IgD-negative memory B cell (primary cell): ENCODE data around the gene SDE2. TPM values are rescaled to one million over a fixed set of nuclear protein-coding genes. Genes with fewer than 3 reads are reported as not detected.
"Not testable (repeated sequence)": the region's sequence is repeated elsewhere in the genome, so short reads cannot be mapped to it uniquely, and the experiment has no call there.

Source experiments
- H3K27ac Mint-ChIP-seq, 3 donors: one replicate each; pipeline ENCODE4 v1.8.0; 2020 to 2022; ENCODE audit warnings: mild to moderate bottlenecking in 3 of 3, mixed read lengths in 3 of 3, moderate library complexity in 1 of 3
- H3K27me3 Mint-ChIP-seq: one replicate; pipeline ENCODE4 v1.8.0; 2021; ENCODE audit warnings: mixed read lengths
- H3K36me3 Mint-ChIP-seq: one replicate; pipeline ENCODE4 v1.8.0; 2020; ENCODE audit warnings: mild to moderate bottlenecking, mixed read lengths
- H3K4me1 Mint-ChIP-seq, 3 donors: one replicate each; pipeline ENCODE4 v1.8.0; 2020 to 2022; ENCODE audit warnings: mixed read lengths in 3 of 3, mild to moderate bottlenecking in 1 of 3
- H3K4me3 Mint-ChIP-seq, 4 donors: one replicate each; pipeline ENCODE4 v1.8.0; 2020 to 2022; ENCODE audit warnings: mild to moderate bottlenecking in 4 of 4, mixed read lengths in 4 of 4, moderate library complexity in 3 of 4
- H3K9me3 Mint-ChIP-seq, 3 donors: one replicate each; pipeline ENCODE4 v1.8.0; 2020 to 2021; ENCODE audit warnings: mixed read lengths in 3 of 3, mild to moderate bottlenecking in 1 of 3
- polyA plus RNA-seq: library from polyadenylated mRNA; unstranded; fragments of 300-500 nt; fragmentation: Illumina TruSeq; gene quantifications from one replicate; pipeline ENCODE4 v1.2.3, GENCODE V29; 2021

Gene SDE2
- polyA plus RNA-seq, 1 donor from 2014 or later: 9.2 TPM

DNA sequence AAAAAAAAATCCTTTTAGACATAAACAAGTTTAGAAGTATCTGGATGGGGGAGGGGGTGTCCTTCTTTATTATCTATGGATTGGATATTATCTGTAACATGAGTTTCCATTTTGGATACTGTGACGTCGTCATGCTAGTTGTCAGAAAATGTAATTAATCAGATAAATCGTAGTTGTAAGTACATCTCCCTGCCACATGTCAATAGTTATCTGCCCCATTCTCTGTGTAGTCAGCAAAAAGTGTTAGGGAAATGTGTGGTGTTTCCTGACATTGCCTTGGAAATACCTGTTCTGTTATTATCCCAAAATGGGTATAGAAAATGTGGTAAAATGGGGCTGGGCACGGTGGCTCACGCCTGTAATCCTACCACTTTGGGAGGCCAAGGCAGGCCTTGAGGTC is 24.6 kb upstream of the SDE2 start:
- H3K9me3 Mint-ChIP-seq: no peaks in the 10 kb centered on the region
- no peak overlapping the region for H3K27ac Mint-ChIP-seq
- peaks cover 3% of the 10 kb centered on the region for H3K36me3 Mint-ChIP-seq
- no peak overlapping the region for H3K4me3 Mint-ChIP-seq
- H3K27me3 Mint-ChIP-seq: no peaks in the 10 kb centered on the region
- H3K4me1 Mint-ChIP-seq: peaks cover under 1 to 9% (median 2%) of the 10 kb centered on the region in 3 donors

- Mint-ChIP-seq H3K27ac (no peak overlapping the region), H3K4me1 (peaks cover 0 to 1% (median under 1%) of the 10 kb centered on the region in 3 donors), H3K4me3 (no peak overlapping the region), H3K36me3 (peaks cover 3% of the 10 kb centered on the region), H3K27me3 (no peaks in the 10 kb centered on the region), H3K9me3 (no peaks in the 10 kb centered on the region)
Measured at GRCh38 chr1:226021801-226022200, 22.7 kb upstream of the SDE2 start.

- Mint-ChIP-seq H3K27me3 (no peaks in the 10 kb centered on the region), H3K36me3 (peaks cover 3% of the 10 kb centered on the region), H3K4me3 (no peak overlapping the region), H3K27ac (no peak overlapping the region), H3K9me3 (no peaks in the 10 kb centered on the region), H3K4me1 (peaks cover 0 to 1% (median 0%) of the 10 kb centered on the region in 3 donors)
Measured at GRCh38 chr1:226021401-226021800, 22.3 kb upstream of the SDE2 start.

GRCh38 chr1:226019572-226019971 is 20.4 kb upstream of the SDE2 start:
- no peak overlapping the region for H3K4me3 Mint-ChIP-seq
- H3K9me3 Mint-ChIP-seq: no peaks in the 10 kb centered on the region
- H3K27me3 Mint-ChIP-seq: no peaks in the 10 kb centered on the region
- H3K4me1 Mint-ChIP-seq: peaks cover 0 to 4% (median 0%) of the 10 kb centered on the region in 3 donors
- H3K27ac Mint-ChIP-seq: peak overlapping the region in 1 of 3 donors; percentile 14
- H3K36me3 Mint-ChIP-seq: peaks cover 3% of the 10 kb centered on the region

DNA sequence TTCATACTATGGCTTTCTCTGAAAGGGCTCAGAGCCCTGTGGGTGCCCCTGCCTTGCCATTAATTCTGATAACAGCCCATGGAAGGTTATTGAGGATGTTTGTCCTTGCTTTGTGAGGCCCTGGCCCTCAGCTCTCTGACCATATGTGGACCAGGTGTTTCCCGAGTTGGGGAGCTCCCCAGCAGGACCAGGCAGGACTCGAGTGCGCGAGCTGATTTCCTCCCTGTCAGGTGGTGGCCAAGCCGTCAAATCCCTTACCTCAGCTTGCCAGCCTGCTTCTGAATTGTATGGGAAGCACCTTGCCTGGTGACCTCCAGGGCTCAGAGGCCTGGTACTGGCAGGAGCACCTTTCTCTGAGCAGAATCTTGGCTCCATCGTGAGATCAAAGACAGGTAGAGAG is 17.9 kb upstream of the SDE2 start:
- Mint-ChIP-seq H3K36me3 (peaks cover 3% of the 10 kb centered on the region), H3K27me3 (no peaks in the 10 kb centered on the region), H3K27ac (no peak overlapping the region), H3K4me1 (peaks cover 0 to 4% (median 2%) of the 10 kb centered on the region in 3 donors), H3K4me3 (no peak overlapping the region), H3K9me3 (no peaks in the 10 kb centered on the region)

GRCh38 chr1:226009650-226010044 is 10.5 kb upstream of the SDE2 start:
- Mint-ChIP-seq H3K4me3 (peak overlapping the region in 1 of 4 donors; percentile 53), H3K36me3 (no peaks in the 10 kb centered on the region), H3K27me3 (no peaks in the 10 kb centered on the region), H3K9me3 (no peaks in the 10 kb centered on the region), H3K27ac (no peak overlapping the region), H3K4me1 (peaks cover 0 to 2% (median 0%) of the 10 kb centered on the region in 3 donors)

DNA sequence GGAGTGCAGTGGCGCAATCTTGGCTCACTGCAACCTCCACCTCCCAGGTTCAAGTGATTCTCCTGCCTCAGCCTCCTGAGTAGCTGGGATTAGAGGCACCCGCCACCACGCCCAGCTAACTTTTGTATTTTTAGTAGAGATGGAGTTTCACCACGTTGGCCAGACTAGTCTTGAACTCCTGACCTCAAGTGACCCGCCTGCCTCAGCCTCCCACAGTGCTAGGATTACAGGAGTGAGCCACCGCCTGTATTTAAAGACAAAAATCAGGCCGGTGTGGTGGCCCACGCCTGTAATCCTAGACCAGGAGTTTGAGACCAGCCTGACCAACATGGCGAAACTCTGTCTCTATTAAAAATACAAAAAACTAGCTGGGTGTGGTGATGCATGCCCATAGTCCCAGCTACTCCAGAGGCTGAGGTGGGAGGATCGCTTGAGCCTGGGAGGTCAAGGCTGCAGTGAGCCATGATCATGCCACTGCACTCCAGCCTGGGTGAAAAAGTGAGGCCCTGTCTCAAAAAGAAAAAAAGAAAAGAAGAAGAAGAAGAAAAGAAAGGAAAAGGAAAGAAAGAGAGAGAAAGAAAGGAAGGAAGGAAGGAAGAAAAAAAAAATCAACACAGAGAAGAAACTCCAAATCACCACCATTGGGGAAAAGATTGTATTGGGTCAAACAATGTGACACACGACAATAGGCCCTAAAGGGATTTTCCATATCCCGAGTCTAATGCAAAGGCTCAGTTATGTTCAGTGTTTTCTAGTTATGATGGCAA is 8.2 kb upstream of the SDE2 start:
- peaks cover 16 to 21% (median 19%) of the 10 kb centered on the region in 3 donors for H3K4me1 Mint-ChIP-seq

GRCh38 chr1:226006686-226007085 is 7.5 kb upstream of the SDE2 start:
- Mint-ChIP-seq H3K27me3 (peaks cover 3% of the 10 kb centered on the region), H3K27ac (no peak overlapping the region), H3K36me3 (peaks cover 2% of the 10 kb centered on the region), H3K4me3 (no peak overlapping the region), H3K4me1 (peaks cover 22 to 27% (median 25%) of the 10 kb centered on the region in 3 donors), H3K9me3 (no peaks in the 10 kb centered on the region)

More for the DNA sequence above, 8.2 kb upstream of the SDE2 start:
- not testable (repeated sequence) for H3K36me3 Mint-ChIP-seq, H3K27ac Mint-ChIP-seq, H3K4me3 Mint-ChIP-seq, H3K27me3 Mint-ChIP-seq, H3K9me3 Mint-ChIP-seq

- peak overlapping the region in 3 of 4 donors; percentile 10 to 51 (median 15) for H3K4me3 Mint-ChIP-seq
- no peaks in the 10 kb centered on the region for H3K9me3 Mint-ChIP-seq
- peak overlapping the region; percentile 65 to 91 (median 85) for H3K27ac Mint-ChIP-seq
- H3K36me3 Mint-ChIP-seq: peaks cover 2% of the 10 kb centered on the region
- peaks cover 3% of the 10 kb centered on the region for H3K27me3 Mint-ChIP-seq
- peaks cover 29 to 34% (median 30%) of the 10 kb centered on the region in 3 donors for H3K4me1 Mint-ChIP-seq
Measured at GRCh38 chr1:226004396-226004795, 5.3 kb upstream of the SDE2 start.

DNA sequence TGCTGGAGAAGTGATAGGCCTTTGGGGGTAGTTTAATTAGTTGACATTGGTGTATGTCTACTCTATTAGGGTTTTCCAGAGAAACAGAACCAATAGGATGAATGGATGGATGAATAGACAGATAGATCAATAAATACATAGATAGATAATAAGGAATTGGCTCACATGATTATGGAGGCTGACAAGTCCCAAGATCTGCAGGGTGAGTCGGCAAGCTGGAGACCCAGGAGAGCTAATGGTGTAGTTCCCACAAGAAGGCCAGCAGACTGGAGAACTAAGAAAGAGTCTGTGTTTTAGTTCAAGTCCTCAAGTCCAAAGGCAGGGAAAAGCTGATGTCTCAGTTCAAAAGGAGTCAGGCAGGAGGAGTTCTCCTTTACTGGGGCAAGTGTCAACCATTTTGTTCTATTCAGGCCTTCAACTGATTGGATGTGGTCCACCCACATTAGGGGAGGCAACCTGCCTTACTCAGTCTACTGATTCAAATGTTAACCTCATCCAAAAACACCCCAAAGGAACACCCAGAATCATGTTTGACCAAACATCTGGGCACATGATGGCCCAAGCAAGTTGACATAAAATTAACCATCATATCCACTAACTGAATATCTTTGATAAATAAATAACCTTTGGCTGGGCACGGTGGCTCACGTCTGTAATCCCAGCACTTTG is 4.5 kb upstream of the SDE2 start:
- peaks cover 3% of the 10 kb centered on the region for H3K27me3 Mint-ChIP-seq
- peak overlapping the region in 1 of 4 donors; percentile 15 for H3K4me3 Mint-ChIP-seq
- H3K9me3 Mint-ChIP-seq: no peaks in the 10 kb centered on the region
- peaks cover 33 to 37% (median 34%) of the 10 kb centered on the region in 3 donors for H3K4me1 Mint-ChIP-seq
- H3K36me3 Mint-ChIP-seq: peaks cover 2% of the 10 kb centered on the region
- peak overlapping the region; percentile 65 to 91 (median 85) for H3K27ac Mint-ChIP-seq

DNA sequence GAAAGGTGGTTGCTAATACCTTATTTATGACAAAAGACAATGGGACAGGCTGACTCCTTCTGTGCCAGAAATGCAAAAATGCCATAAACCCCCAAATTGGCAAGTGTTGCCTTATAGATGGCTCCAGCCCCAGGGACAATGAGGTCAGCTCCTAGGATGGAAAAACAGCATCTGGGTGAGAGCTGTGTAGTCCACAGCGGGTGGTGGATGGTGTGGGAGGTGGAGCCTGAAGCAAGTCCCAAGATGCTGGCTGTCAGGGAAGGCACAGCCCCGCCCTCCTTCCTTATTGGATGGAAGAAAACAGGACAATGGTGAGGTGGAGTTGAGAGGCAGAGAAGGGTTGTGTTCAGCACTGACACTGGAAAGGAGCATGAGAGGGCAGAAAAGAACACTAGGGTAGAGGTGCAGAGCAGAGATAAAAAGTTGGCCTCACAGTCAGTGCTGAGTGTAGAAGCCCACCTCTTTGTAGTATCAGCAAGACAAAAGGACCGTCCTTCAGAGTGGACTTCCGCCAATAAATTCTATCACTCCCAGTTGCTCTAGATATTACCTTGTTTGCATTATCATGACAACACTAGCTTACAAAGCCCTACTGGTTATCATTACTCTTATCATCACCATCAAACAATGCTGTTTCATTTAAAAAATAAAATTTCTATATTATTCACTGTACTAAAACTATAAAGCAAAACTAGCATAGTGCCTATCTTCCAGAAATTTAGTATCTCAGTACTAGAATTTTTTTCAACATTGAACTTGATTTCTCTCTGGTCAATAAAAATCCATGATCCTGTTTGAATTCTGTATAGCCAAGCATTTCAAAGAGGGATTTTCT is 3.7 kb upstream of the SDE2 start:
- Mint-ChIP-seq H3K27ac (peak overlapping the region; percentile 91 to 100 (median 94)), H3K9me3 (no peaks in the 10 kb centered on the region), H3K36me3 (peaks cover 2% of the 10 kb centered on the region), H3K27me3 (peaks cover 3% of the 10 kb centered on the region), H3K4me3 (peak overlapping the region; percentile 44 to 64 (median 54)), H3K4me1 (peaks cover 34 to 40% (median 36%) of the 10 kb centered on the region in 3 donors)

- Mint-ChIP-seq H3K27me3 (peaks cover 3% of the 10 kb centered on the region), H3K27ac (peak overlapping the region; percentile 91 to 100 (median 94)), H3K36me3 (peaks cover 2% of the 10 kb centered on the region), H3K4me1 (peaks cover 35 to 43% (median 40%) of the 10 kb centered on the region in 3 donors), H3K9me3 (no peaks in the 10 kb centered on the region), H3K4me3 (peak overlapping the region; percentile 44 to 64 (median 54))
Measured at GRCh38 chr1:226001963-226002666, 3.0 kb upstream of the SDE2 start.

- H3K27ac Mint-ChIP-seq: peak overlapping the region in 2 of 3 donors; percentile 98 to 100
- peak overlapping the region in 1 of 4 donors; percentile 60 for H3K4me3 Mint-ChIP-seq
- H3K9me3 Mint-ChIP-seq: no peaks in the 10 kb centered on the region
- H3K36me3 Mint-ChIP-seq: peaks cover 2% of the 10 kb centered on the region
- peaks cover 42 to 52% (median 48%) of the 10 kb centered on the region in 3 donors for H3K4me1 Mint-ChIP-seq
- peaks cover 3% of the 10 kb centered on the region for H3K27me3 Mint-ChIP-seq
Measured at GRCh38 chr1:226001088-226001487, 1.9 kb upstream of the SDE2 start.

DNA sequence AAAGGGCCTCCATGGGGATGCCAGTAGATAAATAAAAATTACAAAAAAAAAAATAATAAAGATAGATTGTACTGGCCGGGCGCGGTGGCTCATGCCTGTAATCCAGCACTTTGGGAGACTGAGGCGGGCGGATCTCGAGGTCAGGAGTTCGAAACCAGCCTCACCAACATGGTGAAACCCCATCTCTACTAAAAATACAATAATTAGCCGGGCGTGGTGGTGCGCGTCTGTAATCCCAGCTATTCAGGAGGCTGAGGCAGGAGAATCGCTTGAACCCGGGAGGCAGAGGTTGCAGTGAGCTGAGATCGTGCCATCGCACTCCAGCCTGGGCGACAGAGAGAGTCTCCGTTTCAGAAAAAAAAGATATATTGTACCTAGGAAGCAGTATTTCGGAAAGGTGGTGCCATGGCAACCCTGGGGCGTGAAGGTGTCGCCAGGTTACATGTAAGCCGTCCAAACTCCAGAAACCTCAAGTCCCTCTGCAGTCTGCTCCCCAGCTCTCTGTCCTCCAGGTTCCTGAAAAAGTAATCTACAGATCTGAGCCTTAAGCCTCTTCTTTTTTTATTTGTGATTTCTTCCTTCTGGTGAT is 1.4 kb upstream of the SDE2 start:
- peaks cover 47 to 56% (median 48%) of the 10 kb centered on the region in 3 donors for H3K4me1 Mint-ChIP-seq
- H3K27me3 Mint-ChIP-seq, H3K36me3 Mint-ChIP-seq, H3K9me3 Mint-ChIP-seq: not testable (repeated sequence)
- H3K27ac Mint-ChIP-seq: peak overlapping the region; percentile 98 to 100 (median 99)
- H3K4me3 Mint-ChIP-seq: peak overlapping the region in 3 of 4 donors; percentile 100
